Measurements from ENCODE around the gene SH3TC1.

The SH3TC1 gene

GRCh38 chr4:8276358-8277240, 77.5 kb downstream of the SH3TC1 start:
- intact Hi-C loops (cut with DNase I; ENCODE audit: low total_unique reads): no loop called here
- Histone ChIP-seq H3K27ac (no peak overlapping the region), H3K36me3 (no peaks in the 10 kb centered on the region), H3K27me3 (peaks cover 0 to 44% of the 10 kb centered on the region in 2 donors), H3K4me3 (no peak overlapping the region), H3K9me3 (no peaks in the 10 kb centered on the region), H3K4me1 (peaks cover 0 to 20% (median 6%) of the 10 kb centered on the region in 4 donors)
- DNase-seq: no peak
- TF ChIP-seq CTCF (IDR thresholded peaks at IDR 0.05): no peak

GRCh38 chr4:8277356-8278008, 78.4 kb downstream of the SH3TC1 start:
- Histone ChIP-seq H3K27me3 (peaks cover 0 to 35% of the 10 kb centered on the region in 2 donors), H3K9me3 (no peaks in the 10 kb centered on the region), H3K36me3 (no peaks in the 10 kb centered on the region), H3K27ac (no peak overlapping the region), H3K4me3 (no peak overlapping the region), H3K4me1 (peaks cover 0 to 20% (median 6%) of the 10 kb centered on the region in 4 donors)
- TF ChIP-seq CTCF (IDR thresholded peaks at IDR 0.05): no peak
- no peak for DNase-seq
- intact Hi-C loops (cut with DNase I; ENCODE audit: low total_unique reads): no loop called here

- Histone ChIP-seq H3K4me1 (peaks cover 0 to 20% (median 6%) of the 10 kb centered on the region in 4 donors), H3K36me3 (no peaks in the 10 kb centered on the region), H3K27ac (no peak overlapping the region), H3K27me3 (peaks cover 0 to 31% of the 10 kb centered on the region in 2 donors), H3K9me3 (no peaks in the 10 kb centered on the region), H3K4me3 (no peak overlapping the region)
- DNase-seq: no peak
- intact Hi-C loops (cut with DNase I; ENCODE audit: low total_unique reads): no loop called here
- TF ChIP-seq CTCF (IDR thresholded peaks at IDR 0.05): no peak
Observed at GRCh38 chr4:8278009-8278395, 78.9 kb downstream of the SH3TC1 start.

GRCh38 chr4:8278421-8279287, 79.6 kb downstream of the SH3TC1 start:
- H3K4me1 ChIP-seq: peaks cover 0 to 20% (median 6%) of the 10 kb centered on the region in 4 donors

More at GRCh38 chr4:8278421-8279287, 79.6 kb downstream of the SH3TC1 start:
- TF ChIP-seq CTCF (IDR thresholded peaks at IDR 0.05): no peak
- no peak overlapping the region for H3K27ac ChIP-seq
- no peak for DNase-seq
- peaks cover 0 to 26% of the 10 kb centered on the region in 2 donors for H3K27me3 ChIP-seq
- intact Hi-C loops (cut with DNase I; ENCODE audit: low total_unique reads): no loop called here
- no peak overlapping the region for H3K4me3 ChIP-seq
- no peaks in the 10 kb centered on the region for H3K9me3 ChIP-seq
- H3K36me3 ChIP-seq: no peaks in the 10 kb centered on the region

Data from tibial artery (tissue), 4 donors.